NCI-H526 (cell line): Measurements from ENCODE around the gene RNASEH1.

Experiments used
- DNase-seq, 2 experiments: peaks; one replicate each; lab custom pipeline; 2025; lab: John Stamatoyannopoulos, UW

The RNASEH1 gene

DNA sequence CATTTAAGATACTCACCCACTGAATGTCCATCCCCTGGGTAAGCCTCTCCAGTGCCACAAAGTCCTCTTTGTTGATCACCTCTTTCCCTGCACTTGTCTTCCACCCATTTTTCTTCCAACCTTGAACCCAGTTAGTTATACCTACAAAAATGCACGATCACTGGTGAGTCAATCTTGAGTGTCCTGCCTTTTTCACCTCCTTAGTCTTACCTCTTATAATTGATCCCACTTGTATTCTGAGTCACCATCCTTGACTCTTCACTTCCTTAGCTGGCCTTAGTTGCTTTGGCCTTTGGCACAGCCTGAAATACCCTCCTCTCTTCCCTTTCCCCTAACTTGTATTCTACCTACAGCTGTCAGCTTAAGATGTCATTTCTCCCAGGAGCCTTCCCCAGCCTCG lies 10.2 kb downstream of the RNASEH1 start:
- no peak for DNase-seq

DNA sequence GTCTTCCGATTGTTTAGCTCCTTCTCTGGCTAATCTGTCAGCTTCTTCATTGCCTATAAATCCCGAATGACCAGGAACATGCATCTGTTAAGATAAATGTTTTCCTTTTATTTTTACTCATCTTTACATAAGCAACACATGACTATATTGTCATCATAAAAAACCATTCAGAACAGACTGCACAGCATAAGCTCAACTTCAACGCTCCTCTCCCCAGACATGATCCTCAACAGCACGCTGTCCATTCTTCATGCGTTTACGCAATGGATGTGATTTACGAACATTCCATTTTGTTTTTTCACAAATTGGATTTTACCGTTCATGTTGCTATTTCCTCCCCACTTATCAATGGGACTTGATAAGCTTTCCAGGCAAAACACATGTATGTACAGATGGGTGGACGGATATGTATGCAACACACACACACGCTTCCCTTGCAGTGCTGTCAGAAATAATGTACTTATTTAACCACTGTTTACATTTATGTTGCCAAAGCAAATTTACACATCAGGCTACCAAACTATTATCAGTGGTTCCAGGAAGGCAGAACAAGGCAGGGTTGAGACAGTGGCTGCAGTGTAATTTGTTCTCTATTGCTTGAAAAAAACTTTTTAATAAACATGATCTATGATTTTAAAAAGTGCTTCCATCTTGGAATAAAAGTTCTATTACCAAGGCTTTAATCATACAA lies 12.2 kb downstream of the RNASEH1 start:
- DNase-seq = no peak

DNA sequence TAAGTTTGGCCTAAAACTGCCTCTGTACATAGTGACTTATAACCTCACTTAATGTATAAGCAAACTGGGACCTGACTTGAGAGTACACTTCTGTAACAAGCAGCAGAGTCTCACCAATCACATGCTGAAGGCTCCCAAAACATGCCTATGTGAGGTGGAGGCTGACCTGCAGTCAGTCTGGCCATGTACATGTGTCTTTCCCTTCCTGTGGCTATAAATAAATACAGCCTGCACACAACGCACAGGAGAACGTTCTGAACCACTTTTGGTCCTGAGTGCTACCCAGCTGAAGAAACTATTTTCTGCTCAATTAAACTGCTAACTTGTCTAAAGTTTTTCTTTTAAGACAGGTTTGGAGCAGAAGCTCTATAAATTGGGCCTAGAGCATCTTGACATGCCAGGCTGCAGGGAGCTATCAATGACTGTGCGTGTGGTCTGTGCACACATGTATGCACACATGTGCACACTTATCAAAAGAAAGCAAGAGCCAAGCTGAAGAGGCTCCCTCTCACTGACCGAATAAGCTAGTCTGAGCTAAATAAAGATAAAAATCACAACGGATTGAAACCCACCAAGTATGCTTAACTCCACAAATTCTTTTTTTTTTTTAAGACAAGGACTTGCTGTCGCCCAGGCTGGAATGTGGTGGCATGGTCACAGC lies 15.0 kb downstream of the RNASEH1 start:
- DNase-seq = no peak

DNA sequence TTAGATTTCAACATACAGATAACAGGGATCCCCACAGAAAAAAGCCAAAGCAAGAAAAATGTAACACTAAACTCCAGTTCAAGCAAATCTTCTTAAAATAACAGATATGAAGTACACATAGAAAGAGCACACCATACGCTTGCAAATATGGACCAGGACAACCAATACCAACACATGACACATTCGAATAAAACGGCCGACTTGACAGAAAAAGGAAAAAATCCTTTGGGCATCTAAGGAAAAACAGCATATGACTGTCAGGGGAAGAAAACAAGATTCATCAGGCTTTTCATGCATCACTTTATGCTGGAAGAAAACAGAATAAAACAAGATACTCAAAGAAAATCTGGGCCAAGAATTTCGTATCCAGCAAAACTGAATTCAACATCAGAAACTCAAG lies 16.0 kb downstream of the RNASEH1 start:
- no peak for DNase-seq

DNA sequence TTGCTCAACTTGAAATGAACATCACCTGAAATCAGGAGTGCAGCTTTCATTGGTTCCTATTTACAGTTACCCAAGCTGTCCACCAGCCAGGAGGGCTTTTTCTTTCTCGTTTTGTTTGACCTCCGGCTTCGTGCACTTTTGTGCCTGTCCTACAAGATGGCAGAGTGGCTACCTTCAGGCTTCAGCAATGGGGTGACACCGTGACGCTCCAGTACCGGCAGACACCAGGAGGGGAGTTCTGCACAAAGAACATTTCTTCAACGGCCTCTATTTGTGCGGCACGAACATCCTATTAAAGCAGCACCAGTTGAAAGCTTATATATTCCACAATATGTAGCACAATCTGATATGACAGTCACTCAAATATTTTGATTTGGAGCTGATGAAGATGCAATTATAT lies 18.3 kb downstream of the RNASEH1 start:
- DNase-seq = no peak

DNA sequence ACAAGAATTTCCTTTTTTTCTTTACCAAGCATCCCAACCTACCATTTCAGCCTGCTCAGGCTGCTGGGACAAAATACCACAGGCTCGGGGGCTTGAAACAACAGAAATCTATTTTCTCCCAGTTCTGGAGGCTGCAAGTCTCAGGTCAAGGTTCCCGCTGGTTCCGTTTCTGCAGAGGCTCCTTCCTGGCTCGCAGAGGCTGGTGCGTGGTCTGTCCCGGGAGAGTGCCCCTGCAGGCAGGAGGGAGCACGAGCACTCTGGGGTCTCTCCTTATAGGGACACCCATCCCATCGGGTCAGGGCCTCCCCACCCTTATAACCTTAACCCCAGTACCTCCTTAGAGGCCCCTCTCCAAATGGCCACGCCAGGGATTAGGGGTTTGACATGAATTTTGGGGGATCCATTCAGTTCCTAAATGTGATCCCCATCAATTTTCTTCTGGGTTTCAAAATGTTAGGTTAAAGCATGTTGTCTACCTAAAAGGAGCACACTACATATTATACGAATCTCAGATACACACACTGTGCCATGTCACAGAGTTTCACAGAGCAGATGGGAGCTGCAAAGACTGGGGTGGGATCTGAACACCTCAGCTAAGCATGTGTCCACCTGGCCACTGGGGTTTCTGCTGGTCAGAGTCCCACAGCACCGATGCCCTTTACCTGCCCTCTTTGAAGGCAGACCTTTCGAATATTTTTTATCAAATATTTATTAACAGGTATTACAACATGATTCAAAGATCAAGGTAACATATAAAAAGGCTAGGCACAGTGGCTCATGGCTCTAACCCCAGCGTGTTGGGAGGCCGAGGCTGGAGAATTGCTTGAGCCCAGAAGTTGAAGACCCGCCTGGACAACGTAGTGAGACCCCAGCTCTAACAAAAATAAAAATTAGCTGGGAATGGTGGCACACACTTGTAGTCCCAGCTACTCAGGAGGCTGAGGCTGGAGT lies 21.2 kb downstream of the RNASEH1 start:
- DNase-seq = no peak

DNA sequence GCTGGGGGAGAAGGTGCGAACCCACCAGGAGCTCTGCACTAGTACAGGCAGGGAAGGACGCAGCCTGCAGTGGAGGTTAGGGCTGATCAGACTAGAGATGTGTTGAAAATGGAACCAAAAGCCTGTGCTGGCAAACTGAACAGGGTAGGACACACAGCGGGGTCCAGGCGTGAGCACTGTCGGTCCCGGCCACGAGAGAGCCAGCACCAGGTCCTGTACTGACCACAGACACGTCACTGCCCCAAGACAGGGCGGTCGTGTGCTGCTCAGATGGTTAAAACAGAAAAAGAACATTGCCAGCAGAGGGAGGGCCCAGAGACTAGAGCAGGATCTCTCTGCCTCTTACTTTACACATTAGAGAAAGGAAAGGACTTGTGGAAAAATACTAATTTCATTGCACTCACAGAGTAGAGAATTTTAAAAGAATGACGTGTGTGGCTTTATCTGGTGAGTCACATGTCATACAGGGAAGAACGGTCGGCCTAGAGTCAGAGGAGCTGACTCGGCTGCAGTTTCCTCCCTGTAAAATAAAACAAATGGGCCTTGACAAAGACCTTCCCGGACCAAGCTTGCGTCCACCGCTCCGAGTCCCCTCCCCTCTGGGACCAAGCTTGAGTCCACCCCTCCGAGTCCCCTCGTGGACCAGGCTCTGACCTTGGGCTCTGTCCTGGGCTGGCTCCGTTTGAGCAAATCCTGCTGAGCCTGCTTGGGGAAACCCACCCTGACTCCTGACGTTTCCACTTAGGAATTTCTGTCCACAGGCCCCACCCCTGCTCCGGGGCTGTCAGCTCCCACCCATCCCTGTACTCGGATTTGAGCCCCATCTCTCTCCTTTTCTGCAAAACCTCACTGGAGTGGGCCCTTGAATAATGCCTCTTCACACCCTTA lies 22.1 kb downstream of the RNASEH1 start:
- no peak for DNase-seq

DNA sequence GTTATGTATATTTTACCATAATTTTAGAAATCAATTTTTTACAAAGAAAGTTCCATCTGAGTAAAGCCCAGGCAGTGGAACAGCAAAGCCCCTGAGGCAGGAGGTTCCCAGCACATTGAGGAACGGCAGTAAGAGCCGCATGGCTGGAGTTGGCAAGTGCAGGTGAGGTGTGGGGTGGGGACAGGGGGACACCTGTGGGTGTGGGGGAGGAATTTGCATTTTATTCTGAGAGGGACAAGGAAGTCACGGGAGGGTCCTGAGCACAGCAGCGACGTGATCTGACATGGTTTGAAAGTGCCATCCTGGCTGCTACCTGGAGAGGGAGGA lies 22.7 kb downstream of the RNASEH1 start:
- DNase-seq = no peak

DNA sequence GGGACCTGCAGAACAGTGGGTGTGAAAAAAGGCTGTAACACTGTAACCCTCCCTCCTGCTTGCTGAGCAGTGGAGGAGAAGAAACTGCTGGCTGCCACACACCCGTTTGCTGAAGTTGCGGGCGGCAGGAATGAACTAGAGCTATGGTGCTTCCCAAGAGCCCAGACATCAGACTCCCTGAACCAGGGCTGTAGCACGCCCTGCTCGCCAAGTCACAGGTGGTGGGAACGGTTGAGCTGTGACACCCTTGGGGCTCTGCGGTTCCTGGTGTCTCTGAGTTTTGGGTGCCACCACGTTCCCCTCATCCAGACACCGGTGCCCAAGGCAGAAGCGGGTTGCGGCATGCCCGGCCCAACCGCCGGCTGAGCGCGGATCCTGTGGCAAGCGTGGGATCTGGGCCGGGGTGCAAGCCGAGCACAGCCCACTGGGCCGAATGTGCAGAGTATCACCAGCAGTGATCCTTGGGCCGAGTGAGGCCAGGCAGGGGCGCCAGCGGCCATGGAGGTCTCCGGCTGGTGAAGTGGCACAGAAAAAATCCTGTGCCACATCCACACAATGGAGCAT lies 23.8 kb downstream of the RNASEH1 start:
- no peak for DNase-seq

DNA sequence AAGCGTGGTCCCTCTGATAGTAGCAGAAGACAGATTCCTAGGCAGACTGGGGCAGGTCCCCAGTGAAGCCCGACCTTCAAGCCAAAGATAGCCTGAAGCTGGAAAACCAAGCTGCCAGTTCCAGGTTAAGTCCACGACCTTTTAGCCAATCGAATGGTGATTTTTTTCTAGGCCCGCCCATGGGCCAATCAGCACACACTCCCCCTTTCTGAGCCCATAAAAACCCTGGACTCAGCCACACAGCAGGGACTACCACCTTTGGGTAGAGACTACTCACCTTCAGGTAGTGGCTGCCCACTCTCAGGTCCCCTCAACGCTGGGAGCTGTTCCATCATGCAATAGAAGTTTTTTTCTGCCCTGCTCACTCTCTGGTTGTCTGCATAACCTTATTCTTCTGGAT lies 24.3 kb downstream of the RNASEH1 start:
- no peak for DNase-seq

DNA sequence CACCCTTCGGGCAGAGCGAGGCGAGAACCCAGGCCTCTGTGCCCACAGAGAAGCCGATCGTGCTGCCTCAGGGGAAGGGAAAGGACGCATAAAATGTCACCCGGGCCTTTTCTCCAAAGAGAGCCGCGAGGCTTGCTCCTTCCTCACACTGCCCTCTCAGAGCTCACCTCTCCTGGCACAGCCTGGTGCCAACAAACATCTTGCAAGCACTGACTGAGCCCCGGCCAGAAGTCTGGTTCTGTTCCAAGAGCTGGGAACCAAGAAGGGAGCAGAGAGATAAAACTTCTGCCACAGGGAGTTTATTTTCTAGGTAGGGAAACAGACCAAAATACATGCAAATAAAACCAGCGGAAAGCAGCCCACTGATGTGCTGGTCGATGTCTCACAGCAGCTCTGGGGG lies 25.2 kb downstream of the RNASEH1 start:
- DNase-seq = no peak

DNA sequence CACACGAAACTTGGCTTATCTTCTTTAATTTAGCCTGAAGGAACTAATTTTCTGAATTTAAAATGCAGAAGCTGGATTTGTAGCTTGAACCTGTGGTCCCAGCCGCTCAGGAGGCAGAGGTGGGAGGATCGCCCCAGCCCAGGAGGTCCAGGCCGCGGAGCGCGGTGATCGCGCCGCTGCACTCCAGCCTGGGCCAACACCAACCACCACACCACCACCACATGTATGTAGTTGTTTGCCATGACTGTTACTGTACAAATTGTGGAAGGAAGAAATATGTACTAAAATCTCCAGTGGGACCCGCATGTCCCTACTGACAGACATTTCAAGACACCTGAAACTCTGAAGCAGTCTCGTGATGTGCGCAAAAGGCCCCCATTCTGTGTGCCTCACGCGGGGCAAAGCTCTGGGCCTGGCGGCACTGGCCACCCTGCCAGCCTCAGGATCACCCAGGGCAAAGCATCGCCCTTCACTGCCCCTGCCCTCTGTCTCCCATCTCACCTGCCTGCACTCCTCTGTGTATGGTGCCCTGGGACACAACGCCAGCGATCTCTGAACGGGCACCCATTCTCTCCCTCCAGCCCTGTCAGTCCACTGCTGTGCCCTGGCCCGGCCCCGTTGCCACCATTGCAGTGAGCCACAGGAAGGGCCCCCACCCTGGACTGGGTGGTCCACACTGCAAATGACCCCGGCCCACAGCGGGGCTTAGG lies 28.7 kb downstream of the RNASEH1 start:
- DNase-seq = no peak

DNA sequence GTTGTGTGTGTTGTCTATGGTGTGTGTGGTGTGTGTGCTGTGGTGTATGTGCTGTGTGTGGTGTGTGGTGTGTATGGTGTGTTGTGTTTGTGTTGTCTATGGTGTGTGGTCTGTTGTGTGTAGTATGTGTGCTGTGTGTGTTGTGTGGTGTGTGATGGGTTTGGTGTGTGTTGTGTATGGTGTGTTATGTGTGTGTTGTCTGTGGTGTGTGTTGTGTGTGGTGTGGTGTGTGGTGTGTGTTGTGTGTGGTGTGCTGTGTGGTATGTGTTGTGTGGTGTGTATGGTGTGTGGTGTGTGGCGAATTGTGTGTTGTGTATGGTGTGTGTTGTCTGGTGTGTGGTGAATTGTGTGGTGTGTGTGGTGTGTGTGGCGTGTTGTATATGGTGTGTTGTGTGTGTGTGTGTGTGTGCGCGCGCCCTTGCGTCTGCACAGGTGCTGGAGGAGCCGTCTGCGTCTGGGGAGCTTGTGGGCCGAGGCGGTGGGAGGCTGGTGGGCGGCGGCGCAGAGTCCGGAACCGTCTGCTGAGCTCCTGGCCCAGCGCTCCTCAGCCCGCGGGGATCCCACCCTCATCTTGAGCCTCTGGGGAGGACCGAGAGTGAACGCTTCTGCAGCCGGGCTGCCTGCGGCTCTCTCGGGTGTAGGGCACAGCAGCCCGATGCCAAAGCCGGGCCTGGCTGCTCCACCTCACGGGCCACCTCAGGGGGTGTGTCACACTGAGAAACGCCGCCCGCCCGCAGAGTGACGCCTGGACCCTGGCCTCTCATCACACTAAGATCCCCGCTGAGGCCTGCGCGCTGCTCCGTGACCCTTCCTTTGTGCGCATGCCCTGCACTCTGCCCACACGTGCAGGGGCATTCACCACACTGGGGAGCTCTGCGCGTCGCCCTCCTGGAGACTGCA lies 30.0 kb downstream of the RNASEH1 start:
- no peak for DNase-seq

DNA sequence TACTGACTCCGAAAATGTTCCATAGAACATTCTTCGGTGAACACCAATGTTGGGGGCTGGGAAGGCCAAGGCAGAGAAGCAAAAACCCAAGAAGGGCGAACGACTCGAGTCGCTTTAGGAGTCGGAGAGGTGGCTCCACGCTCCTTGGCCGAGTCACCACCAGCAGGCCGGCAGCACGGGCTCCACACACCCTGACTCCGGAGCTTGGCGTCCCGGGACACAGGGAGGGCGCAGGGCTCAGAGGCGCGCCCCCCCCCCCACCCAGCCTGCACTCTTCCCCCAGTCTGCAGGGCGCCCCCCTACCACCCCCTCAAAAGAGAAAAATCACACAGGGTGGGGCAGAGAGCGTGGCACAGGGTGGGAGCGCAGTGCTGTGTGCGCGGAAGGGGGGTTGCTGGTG lies 31.3 kb downstream of the RNASEH1 start:
- DNase-seq = no peak

DNA sequence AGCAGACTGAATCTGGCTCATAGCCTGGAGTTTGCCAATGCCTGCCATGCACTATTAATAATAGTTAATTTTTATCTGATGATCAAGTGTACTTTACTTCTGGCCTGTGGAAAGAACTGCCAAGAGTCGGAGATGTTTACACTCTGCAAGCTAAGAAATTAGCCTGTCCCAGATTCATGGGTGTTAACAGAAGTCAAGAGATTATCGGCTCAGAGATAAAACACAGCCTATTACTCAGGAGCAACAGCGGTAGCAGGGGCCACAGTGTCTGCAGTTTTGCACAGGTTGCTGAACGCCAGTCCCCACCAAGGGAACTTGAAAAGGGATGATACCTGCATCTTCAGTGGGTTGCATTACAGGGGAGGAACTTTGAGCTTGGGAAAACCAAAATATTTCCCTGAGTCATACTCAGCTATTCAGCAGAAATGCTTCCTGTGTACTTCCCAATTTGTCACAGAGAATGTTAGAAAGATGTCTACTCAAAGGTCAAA lies 34.5 kb downstream of the RNASEH1 start:
- no peak for DNase-seq

DNA sequence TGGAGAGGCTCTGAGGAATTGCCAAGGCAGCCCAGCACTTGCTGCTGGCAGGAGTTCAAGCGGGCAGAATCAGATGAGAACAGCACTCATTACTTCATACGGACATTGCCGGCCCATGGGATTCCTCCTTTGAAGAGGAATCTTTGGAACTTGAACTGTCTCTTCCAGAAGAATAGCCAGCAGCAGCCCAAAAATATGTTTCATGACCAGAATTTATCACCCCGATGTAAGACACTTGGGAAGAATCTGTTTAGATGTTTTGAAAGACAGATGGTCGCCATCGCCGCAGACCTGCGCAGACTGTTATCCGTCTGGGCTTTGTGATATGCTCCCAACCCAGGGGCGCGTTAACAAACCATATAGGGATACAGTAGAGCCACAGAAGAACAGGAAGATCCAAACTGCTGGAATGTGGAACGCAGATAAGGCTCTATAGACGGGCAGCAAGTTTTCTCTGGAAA lies 35.1 kb downstream of the RNASEH1 start:
- DNase-seq = no peak

DNA sequence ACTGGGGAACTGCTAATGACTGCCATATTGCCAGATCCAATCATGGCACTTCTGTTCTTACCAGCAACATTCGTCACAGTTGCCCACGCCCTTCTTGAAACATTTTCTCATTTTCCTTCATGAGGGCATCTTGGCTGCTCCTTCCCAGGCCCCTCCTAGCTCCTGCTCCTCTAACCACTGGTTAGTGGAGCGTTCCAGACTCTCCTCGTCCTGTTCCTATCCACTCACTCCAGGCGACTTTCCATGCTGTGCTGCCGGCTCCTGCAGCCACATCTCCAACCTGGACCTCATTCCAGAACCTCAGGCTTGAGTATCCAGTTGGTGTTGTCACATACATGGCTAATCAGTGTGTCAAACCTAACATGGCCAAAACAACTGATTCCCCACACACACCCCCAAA lies 37.5 kb downstream of the RNASEH1 start:
- DNase-seq = no peak

DNA sequence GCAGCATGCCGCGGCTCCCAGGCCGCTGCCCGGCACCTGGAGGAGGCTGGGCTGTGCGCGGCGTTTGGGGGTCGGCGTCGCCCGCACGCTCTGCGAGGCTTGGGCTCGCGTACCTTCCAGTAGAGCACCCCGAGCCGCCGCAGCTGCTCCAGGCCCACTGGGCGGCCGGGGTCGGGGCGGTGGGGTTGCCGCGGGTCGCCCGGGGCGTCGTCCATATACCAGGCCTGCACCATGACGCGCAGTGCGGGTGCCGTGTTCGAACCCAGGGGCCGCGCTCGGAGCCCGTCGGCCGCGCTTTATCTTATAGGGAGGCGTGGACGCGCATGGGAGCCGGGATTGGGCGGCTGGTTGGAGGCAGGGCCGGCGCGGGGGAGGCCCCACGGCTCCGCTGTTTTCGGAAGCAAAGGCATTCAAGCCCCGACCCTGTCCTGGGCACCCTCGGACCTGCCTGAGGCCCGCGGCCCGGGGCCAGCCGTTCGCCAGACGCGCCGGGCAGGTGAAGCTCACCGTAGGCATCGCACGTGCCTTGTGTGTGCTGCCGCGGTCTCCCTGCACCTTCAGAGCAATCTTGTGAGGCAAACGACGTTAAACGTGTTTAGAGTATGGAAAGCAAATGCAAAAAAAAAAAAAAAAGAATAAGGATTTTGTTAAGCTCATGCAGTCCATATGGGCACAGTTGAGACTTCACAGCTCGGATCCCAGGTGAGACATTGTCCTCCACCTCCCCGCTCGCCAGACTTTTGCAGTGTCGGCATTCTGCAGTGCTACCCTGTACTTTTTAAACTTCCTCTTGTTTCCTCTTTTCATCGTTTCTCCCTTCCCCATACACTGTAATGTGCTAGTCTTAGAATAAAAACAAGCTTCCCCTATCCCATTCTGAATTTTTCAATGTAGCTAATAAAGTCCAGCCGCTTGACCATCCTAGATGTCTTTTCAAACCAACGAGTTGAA lies 38.6 kb downstream of the RNASEH1 start, which contains the start of gene ADI1:
Gene ADI1 (minus strand): TSS at position 277 of the 951 bp plus-strand sequence. CDS start 44 bp downstream, at position 233.
- DNase-seq = peak; percentile 54 to 84
